ENCODE measurements around the gene AMOT.

DNA sequence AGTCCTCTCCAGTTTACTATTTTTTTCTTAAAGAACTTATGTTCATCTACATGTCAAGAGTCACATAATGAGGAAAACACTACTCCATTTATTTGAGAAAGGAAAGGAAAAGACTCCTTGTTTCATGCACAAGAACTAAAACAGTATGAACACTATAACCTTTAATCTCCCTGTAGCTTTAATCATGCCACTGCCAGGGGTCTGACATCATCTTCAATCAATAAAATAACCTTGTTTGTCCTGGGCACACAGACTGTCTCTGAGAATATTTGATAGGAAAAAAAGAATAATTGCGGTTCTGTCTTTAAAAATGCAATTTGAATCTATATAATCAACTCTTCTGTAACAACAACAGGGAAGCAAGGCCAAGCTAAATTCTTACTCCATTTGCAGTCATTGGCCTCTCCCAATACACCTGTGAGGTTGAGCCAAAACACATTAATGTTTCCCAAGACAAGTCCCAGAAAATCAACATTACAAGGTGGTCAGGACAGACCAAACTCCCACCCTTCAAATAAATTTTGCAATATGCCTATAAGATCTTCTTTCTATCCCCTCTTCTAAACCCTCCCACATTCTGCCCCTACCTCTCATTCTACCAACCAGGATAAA, 13.2 kb downstream of the AMOT start:
- no peak for TF ChIP-seq CTCF (IDR thresholded peaks at IDR 0.05)
- TF ChIP-seq POLR2A (IDR thresholded peaks at IDR 0.05), result no peak
